DMS 273 (cell line): ENCODE results near the gene FGGY.

Experiments
- DNase-seq: peaks from one replicate; lab custom pipeline; 2025; ENCODE audit not compliant: unreplicated experiment; lab: John Stamatoyannopoulos, UW

The FGGY gene

GRCh38 chr1:59788825-59789224, 491.9 kb downstream of the FGGY start:
- no peak for DNase-seq

- DNase-seq, result no peak
These were observed 501.7 kb downstream of the FGGY start for GRCh38 chr1:59798600-59798999.

DNA sequence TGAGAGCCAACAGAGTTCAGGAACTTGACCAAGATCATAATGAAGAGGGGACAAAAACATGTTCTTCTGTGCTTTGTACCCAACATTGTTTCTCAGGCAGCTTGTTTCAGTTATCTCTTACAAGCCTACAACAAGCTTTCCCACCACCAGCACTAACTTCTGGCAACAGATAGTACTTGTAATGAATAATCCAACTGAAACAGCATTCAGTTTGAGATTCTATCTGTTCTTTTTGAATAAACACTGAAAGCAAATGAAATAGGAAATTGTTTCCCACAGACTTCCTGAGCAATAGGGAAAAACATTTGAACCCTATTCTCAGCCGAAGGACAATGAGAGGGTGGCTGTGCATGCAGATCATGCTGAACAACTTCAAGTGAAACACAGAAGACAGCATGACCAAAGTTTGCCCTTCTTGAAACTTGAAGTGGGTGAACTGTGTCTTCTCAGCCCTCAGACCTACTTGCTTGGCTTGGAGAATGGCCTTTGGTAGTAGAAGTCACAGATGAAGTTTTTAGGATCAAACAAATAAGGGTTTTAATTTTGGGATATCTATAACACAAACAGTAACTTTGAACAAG, 506.7 kb downstream of the FGGY start:
- no peak for DNase-seq

DNA sequence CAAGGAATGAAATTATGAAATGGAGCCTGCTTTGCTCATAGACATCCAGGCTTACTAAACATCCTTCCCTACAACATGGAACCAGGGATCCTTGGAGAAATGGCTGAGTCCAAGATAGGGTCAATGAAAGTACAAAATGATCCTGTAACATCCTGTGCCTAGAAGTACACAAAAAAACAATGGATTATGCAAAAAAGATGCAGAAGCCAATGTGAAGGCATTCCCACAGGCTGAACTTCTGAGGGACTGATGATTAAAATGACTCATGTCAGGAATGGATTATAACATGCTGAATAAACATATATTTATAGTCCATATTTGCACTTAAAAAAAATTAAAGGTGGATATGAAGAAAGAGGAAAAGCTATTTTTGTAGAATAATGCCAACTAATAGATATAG, 507.4 kb downstream of the FGGY start:
- no peak for DNase-seq

- no peak for DNase-seq
These were observed 508.7 kb downstream of the FGGY start for GRCh38 chr1:59805554-59805953.
